Measurements from ENCODE around the gene YBX1.

- TF ChIP-seq CTCF (IDR thresholded peaks at IDR 0.05) = no peak
- TF ChIP-seq POLR2AphosphoS5 (IDR thresholded peaks at IDR 0.05) = no peak
- TF ChIP-seq POLR2A (IDR thresholded peaks at IDR 0.05) = no peak
- TF ChIP-seq EP300 (IDR thresholded peaks at IDR 0.05) = no peak
These were observed 12.3 kb upstream of the YBX1 start for GRCh38 chr1:42669936-42670335.
